Mucosa of rectum (tissue), 2 donors: ENCODE measurements around the gene RARG.

ENCODE experiments used
- H3K27ac ChIP-seq, 2 donors: one replicate each; pipeline ENCODE4 v1.7.0; 2013; ENCODE audit warnings: inconsistent platforms in 2 of 2, low read depth in 2 of 2, low read length in 2 of 2
- H3K27me3 ChIP-seq, 2 donors: one replicate each; pipeline ENCODE4 v1.7.0; 2013; ENCODE audit warnings: low read length in 2 of 2; ENCODE audit not compliant: control insufficient read depth in 2 of 2, insufficient read depth in 2 of 2
- H3K36me3 ChIP-seq, 2 donors: one replicate each; pipeline ENCODE4 v1.7.0; 2013; ENCODE audit warnings: low read length in 2 of 2; ENCODE audit not compliant: control insufficient read depth in 2 of 2, insufficient read depth in 2 of 2
- H3K4me1 ChIP-seq, 2 donors: one replicate each; pipeline ENCODE4 v1.7.0; 2013; ENCODE audit warnings: low read length in 2 of 2, mild to moderate bottlenecking in 1 of 2; ENCODE audit not compliant: control insufficient read depth in 2 of 2, insufficient read depth in 2 of 2
- H3K4me3 ChIP-seq, 2 donors: one replicate each; pipeline ENCODE4 v1.7.0; 2013; ENCODE audit warnings: low read length in 2 of 2
- H3K9ac ChIP-seq, 2 donors: one replicate each; pipeline ENCODE4 v1.7.0; 2013; ENCODE audit warnings: low read length in 2 of 2, low read depth in 1 of 2, mild to moderate bottlenecking in 1 of 2
- H3K9me3 ChIP-seq, 2 donors: one replicate each; pipeline ENCODE4 v1.7.0; 2013; ENCODE audit warnings: low read length in 2 of 2; ENCODE audit not compliant: control insufficient read depth in 2 of 2
- donor health status: healthy.
- donor health status: Normal muscosa, but diverticular disease.

Gene RARG

GRCh38 chr12:53265783-53266182 lies 33.8 kb upstream of the RARG start:
- Histone ChIP-seq H3K36me3 (no peaks in the 10 kb centered on the region), H3K4me3 (no peak overlapping the region), H3K27ac (no peak overlapping the region), H3K4me1 (peaks cover 5 to 6% of the 10 kb centered on the region in 2 donors), H3K9ac (no peak overlapping the region), H3K9me3 (no peaks in the 10 kb centered on the region), H3K27me3 (no peaks in the 10 kb centered on the region)

- no peaks in the 10 kb centered on the region for H3K27me3 ChIP-seq
- no peak overlapping the region for H3K4me3 ChIP-seq
- no peak overlapping the region for H3K9ac ChIP-seq
- no peak overlapping the region for H3K27ac ChIP-seq
- no peaks in the 10 kb centered on the region for H3K9me3 ChIP-seq
- H3K4me1 ChIP-seq: peaks cover 0 to 2% of the 10 kb centered on the region in 2 donors
- H3K36me3 ChIP-seq: peaks cover 6% of the 10 kb centered on the region in 2 donors
These were observed 27.9 kb upstream of the RARG start for GRCh38 chr12:53259891-53260290.

GRCh38 chr12:53258541-53259539 lies 26.8 kb upstream of the RARG start:
- Histone ChIP-seq H3K4me3 (no peak overlapping the region), H3K9ac (no peak overlapping the region), H3K27ac (no peak overlapping the region), H3K27me3 (no peaks in the 10 kb centered on the region), H3K9me3 (no peaks in the 10 kb centered on the region), H3K36me3 (peaks cover 12% of the 10 kb centered on the region in 2 donors), H3K4me1 (peaks cover 0 to 2% of the 10 kb centered on the region in 2 donors)

GRCh38 chr12:53255996-53256395 lies 24.0 kb upstream of the RARG start:
- no peak overlapping the region for H3K4me3 ChIP-seq
- H3K27ac ChIP-seq: no peak overlapping the region
- no peaks in the 10 kb centered on the region for H3K9me3 ChIP-seq
- peaks cover 15 to 20% of the 10 kb centered on the region in 2 donors for H3K36me3 ChIP-seq
- no peaks in the 10 kb centered on the region for H3K27me3 ChIP-seq
- no peak overlapping the region for H3K9ac ChIP-seq
- H3K4me1 ChIP-seq: peaks cover 17% of the 10 kb centered on the region in 2 donors

GRCh38 chr12:53254816-53255545 lies 23.0 kb upstream of the RARG start:
- Histone ChIP-seq H3K4me1 (peaks cover 18% of the 10 kb centered on the region in 2 donors), H3K27me3 (no peaks in the 10 kb centered on the region)

GRCh38 chr12:53253298-53253697 lies 21.3 kb upstream of the RARG start:
- Histone ChIP-seq H3K36me3 (peaks cover 15 to 20% of the 10 kb centered on the region in 2 donors), H3K4me3 (peak overlapping the region in 1 of 2 donors; percentile 84), H3K9ac (no peak overlapping the region), H3K9me3 (no peaks in the 10 kb centered on the region), H3K4me1 (peaks cover 18% of the 10 kb centered on the region in 2 donors), H3K27me3 (no peaks in the 10 kb centered on the region), H3K27ac (no peak overlapping the region)

More at GRCh38 chr12:53254816-53255545, 23.0 kb upstream of the RARG start:
- Histone ChIP-seq H3K4me3 (no peak overlapping the region), H3K9ac (no peak overlapping the region), H3K27ac (no peak overlapping the region), H3K36me3 (peaks cover 15 to 20% of the 10 kb centered on the region in 2 donors), H3K9me3 (no peaks in the 10 kb centered on the region)

GRCh38 chr12:53252349-53252916 lies 20.4 kb upstream of the RARG start:
- H3K9me3 ChIP-seq: no peaks in the 10 kb centered on the region
- peak overlapping the region; percentile 84 to 98 for H3K4me3 ChIP-seq
- H3K27ac ChIP-seq: peak overlapping the region; percentile 95

GRCh38 chr12:53251477-53252348 lies 19.7 kb upstream of the RARG start:
- Histone ChIP-seq H3K27me3 (no peaks in the 10 kb centered on the region), H3K4me1 (peaks cover 18% of the 10 kb centered on the region in 2 donors), H3K9me3 (no peaks in the 10 kb centered on the region), H3K4me3 (peak overlapping the region; percentile 84 to 98), H3K36me3 (peaks cover 15 to 20% of the 10 kb centered on the region in 2 donors), H3K9ac (peak overlapping the region; percentile 86 to 91), H3K27ac (peak overlapping the region; percentile 95)

More at GRCh38 chr12:53252349-53252916, 20.4 kb upstream of the RARG start:
- peak overlapping the region; percentile 86 to 91 for H3K9ac ChIP-seq
- H3K36me3 ChIP-seq: peaks cover 15 to 20% of the 10 kb centered on the region in 2 donors
- no peaks in the 10 kb centered on the region for H3K27me3 ChIP-seq
- H3K4me1 ChIP-seq: peaks cover 18% of the 10 kb centered on the region in 2 donors

- Histone ChIP-seq H3K4me1 (no peaks in the 10 kb centered on the region), H3K4me3 (no peak overlapping the region), H3K27ac (no peak overlapping the region), H3K9ac (no peak overlapping the region), H3K36me3 (no peaks in the 10 kb centered on the region), H3K9me3 (no peaks in the 10 kb centered on the region), H3K27me3 (no peaks in the 10 kb centered on the region)
These were observed 13.3 kb upstream of the RARG start for GRCh38 chr12:53245286-53245685.
